Chondrocyte (in vitro differentiated cells): ENCODE data around the gene CRACDL. TPM values are rescaled to one million over a fixed set of nuclear protein-coding genes. Genes with fewer than 3 reads are reported as not detected.

Experiments used
- DNase-seq: peaks from one replicate; pipeline ENCODE4 v3.0.0; 2021; ENCODE audit warnings: mixed read lengths, low spot score
- H3K27ac Mint-ChIP-seq: one replicate; pipeline ENCODE4 v1.8.0; 2021; ENCODE audit warnings: mild to moderate bottlenecking, moderate library complexity, mixed read lengths; ENCODE audit not compliant: unreplicated experiment
- H3K27me3 Mint-ChIP-seq: 2 replicates; pipeline ENCODE4 v1.8.0; 2021; ENCODE audit warnings: low read depth, mixed read lengths
- H3K36me3 Mint-ChIP-seq: 2 replicates; pipeline ENCODE4 v1.8.0; 2021; ENCODE audit warnings: low read depth, mixed read lengths
- H3K4me1 Mint-ChIP-seq: 2 replicates; pipeline ENCODE4 v1.8.0; 2021; ENCODE audit warnings: low read depth, mild to moderate bottlenecking, mixed read lengths
- H3K4me3 Mint-ChIP-seq: one replicate; pipeline ENCODE4 v1.8.0; 2021; ENCODE audit warnings: mild to moderate bottlenecking, moderate library complexity, mixed read lengths; ENCODE audit not compliant: unreplicated experiment
- H3K9me3 Mint-ChIP-seq: 2 replicates; pipeline ENCODE4 v1.8.0; 2021; ENCODE audit warnings: low read depth, mixed read lengths
- total RNA-seq: library from RNA; stranded (reverse); gene quantifications from 3 replicates; pipeline ENCODE4 v1.2.1, GENCODE V29; 2021
- TF ChIP-seq, protein P1 (sequence below): fragments of 200-600 bp; sonication (generic); IDR thresholded peaks from 2 replicates; pipeline ENCODE4 v1.5.0; 2021; ENCODE audit warnings: antibody characterized with exemption, mild to moderate bottlenecking, moderate library complexity

The CRACDL gene
- total RNA-seq, 1 donor from 2014 or later = 17.0 TPM

DNA sequence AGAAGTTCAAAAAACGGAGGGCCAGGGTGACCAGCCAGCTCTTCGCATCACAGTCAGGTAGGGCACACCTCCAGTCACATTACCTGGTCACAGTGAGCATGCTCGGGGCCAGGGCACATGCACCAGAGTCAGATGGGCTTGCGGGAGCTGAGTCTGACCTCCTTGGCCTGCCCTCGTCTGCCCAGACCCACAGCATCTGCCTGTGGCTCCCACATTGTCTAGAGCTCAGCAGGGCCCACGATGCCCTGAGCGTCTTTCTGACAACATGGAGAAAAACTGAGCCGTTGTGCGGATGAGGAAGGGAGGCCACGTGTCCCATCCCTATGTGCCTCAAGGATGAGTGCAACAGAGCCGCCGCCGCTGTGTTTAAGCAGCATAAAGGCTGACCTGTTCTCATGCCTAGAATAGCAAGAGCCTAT lies 37.6 kb downstream of the CRACDL start:
- Mint-ChIP-seq H3K36me3 (peaks cover 17% of the 10 kb centered on the region), H3K27me3 (peaks cover 4% of the 10 kb centered on the region), H3K4me3 (no peak overlapping the region), H3K4me1 (peaks cover 4% of the 10 kb centered on the region), H3K9me3 (no peaks in the 10 kb centered on the region), H3K27ac (no peak overlapping the region)
- TF ChIP-seq, protein P1, sequence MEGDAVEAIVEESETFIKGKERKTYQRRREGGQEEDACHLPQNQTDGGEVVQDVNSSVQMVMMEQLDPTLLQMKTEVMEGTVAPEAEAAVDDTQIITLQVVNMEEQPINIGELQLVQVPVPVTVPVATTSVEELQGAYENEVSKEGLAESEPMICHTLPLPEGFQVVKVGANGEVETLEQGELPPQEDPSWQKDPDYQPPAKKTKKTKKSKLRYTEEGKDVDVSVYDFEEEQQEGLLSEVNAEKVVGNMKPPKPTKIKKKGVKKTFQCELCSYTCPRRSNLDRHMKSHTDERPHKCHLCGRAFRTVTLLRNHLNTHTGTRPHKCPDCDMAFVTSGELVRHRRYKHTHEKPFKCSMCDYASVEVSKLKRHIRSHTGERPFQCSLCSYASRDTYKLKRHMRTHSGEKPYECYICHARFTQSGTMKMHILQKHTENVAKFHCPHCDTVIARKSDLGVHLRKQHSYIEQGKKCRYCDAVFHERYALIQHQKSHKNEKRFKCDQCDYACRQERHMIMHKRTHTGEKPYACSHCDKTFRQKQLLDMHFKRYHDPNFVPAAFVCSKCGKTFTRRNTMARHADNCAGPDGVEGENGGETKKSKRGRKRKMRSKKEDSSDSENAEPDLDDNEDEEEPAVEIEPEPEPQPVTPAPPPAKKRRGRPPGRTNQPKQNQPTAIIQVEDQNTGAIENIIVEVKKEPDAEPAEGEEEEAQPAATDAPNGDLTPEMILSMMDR = no peak
- DNase-seq = no peak

DNA sequence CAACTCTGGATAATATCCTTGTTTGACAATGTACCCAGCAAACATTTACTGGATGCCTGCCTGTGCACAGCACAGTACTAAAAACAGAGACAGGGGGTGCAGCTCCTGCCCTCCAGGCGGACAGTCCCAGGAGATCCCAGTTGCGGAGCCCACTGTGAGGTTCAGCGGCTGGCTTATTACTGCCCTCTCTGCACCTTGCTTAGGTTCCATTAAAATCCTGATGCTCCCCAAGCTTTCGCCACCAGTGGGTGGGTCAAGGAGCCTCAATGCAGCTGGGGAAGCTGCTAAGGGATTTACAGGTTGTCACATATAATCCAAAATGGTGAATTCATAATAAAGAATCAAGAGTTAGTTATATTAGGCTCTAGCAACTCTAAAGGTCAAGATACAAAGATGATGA lies 38.3 kb downstream of the CRACDL start:
- H3K27me3 Mint-ChIP-seq = peaks cover 4% of the 10 kb centered on the region

DNA sequence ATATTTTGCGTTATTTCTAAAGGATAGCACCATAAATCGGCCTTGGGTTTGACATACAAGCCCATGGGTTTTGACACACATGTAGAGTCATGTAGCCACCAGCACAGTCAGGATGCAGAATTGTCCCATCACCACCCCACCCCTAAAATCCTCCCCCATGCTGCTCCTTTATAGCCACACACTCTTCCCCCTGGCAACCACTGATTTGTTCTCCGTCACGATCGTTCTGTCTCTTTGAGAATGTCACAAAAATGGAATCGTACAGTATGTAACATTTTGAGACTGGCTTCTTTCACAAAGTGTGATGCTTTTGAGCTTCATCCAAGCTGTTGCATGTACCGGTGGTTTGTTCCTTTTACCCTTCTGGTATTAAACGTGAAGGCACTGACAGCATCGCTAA lies 39.1 kb downstream of the CRACDL start:
- Mint-ChIP-seq H3K36me3 (peaks cover 17% of the 10 kb centered on the region), H3K4me3 (no peak overlapping the region), H3K27ac (no peak overlapping the region), H3K27me3 (peaks cover 4% of the 10 kb centered on the region), H3K4me1 (peaks cover 4% of the 10 kb centered on the region), H3K9me3 (no peaks in the 10 kb centered on the region)
- DNase-seq = no peak
- TF ChIP-seq, protein P1 = no peak

More for the DNA sequence above, 38.3 kb downstream of the CRACDL start:
- no peak overlapping the region for H3K27ac Mint-ChIP-seq
- DNase-seq = no peak
- TF ChIP-seq, protein P1 = no peak
- H3K9me3 Mint-ChIP-seq = no peaks in the 10 kb centered on the region
- H3K4me3 Mint-ChIP-seq = no peak overlapping the region
- H3K36me3 Mint-ChIP-seq = peaks cover 17% of the 10 kb centered on the region
- peaks cover 4% of the 10 kb centered on the region for H3K4me1 Mint-ChIP-seq

DNA sequence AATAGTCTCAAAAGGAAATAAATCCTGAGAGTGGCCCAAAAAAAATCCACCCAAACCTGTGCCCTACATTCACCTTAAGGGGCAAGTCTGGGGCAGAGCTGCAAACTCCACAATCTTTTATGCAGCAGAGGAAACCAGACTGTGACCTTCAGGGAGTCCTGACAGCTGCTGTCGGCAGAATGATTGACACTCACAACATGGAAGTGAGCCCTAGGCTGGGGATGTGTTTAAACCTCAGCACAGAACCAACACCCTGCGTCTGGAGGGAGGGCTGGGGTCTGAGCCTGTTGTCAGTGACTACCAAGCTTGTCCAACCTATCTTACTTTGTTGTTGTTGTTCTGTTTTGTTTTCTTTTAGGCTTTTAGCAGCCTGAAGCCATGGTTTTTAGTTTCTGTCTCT lies 39.6 kb downstream of the CRACDL start:
- H3K27me3 Mint-ChIP-seq = peaks cover 4% of the 10 kb centered on the region
- TF ChIP-seq, protein P1 = no peak
- no peak overlapping the region for H3K27ac Mint-ChIP-seq
- no peak overlapping the region for H3K4me3 Mint-ChIP-seq
- H3K9me3 Mint-ChIP-seq = no peaks in the 10 kb centered on the region
- no peak for DNase-seq
- H3K4me1 Mint-ChIP-seq = peaks cover 4% of the 10 kb centered on the region
- H3K36me3 Mint-ChIP-seq = peaks cover 17% of the 10 kb centered on the region

DNA sequence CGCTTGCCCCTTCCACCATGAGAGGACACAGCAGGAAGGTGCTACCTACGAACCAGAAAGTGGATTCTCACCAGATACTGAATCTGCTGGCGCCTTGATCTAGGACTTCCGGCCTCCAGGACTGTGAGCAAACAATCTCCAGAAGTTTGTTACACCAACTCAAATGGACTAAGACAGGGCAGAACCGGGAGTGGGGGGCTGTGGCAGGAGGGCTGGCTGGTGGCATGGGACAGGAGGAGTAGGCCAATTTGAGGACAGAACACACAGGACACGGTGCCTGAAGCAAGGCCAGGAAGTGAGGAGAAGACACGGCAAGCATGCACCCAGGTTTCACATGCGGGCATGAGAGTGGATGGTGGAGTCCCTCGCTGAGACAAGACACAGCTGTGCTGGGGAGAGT lies 40.1 kb downstream of the CRACDL start:
- H3K27me3 Mint-ChIP-seq = peaks cover 4% of the 10 kb centered on the region
- no peaks in the 10 kb centered on the region for H3K9me3 Mint-ChIP-seq
- no peak for DNase-seq
- H3K36me3 Mint-ChIP-seq = peaks cover 17% of the 10 kb centered on the region
- TF ChIP-seq, protein P1 = no peak
- H3K27ac Mint-ChIP-seq = no peak overlapping the region
- H3K4me3 Mint-ChIP-seq = no peak overlapping the region
- H3K4me1 Mint-ChIP-seq = peaks cover 4% of the 10 kb centered on the region
